NK-92 treated with Interleukin-12 subunit alpha and Interleukin-12 subunit beta, amount 100 ng/mL, for 24 hours (cell line): ENCODE measurements around the gene TMIGD3.
A peak's percentile ranks its signal among the peaks of the same experiment; 100 is the strongest.

Source experiments
- DNase-seq: peaks from one replicate; lab custom pipeline; 2025; lab: John Stamatoyannopoulos, UW

TMIGD3 gene

GRCh38 chr1:111474521-111474920 is 28.9 kb downstream of the TMIGD3 start:
- DNase-seq = no peak

- DNase-seq = no peak
These were observed 29.3 kb downstream of the TMIGD3 start for GRCh38 chr1:111474106-111474505.

GRCh38 chr1:111471538-111471937 is 31.9 kb downstream of the TMIGD3 start:
- no peak for DNase-seq

GRCh38 chr1:111471012-111471411 is 32.4 kb downstream of the TMIGD3 start:
- peak; percentile 9 for DNase-seq

- no peak for DNase-seq
These were observed 32.8 kb downstream of the TMIGD3 start for GRCh38 chr1:111470596-111470995.

- no peak for DNase-seq
These were observed 33.9 kb downstream of the TMIGD3 start for GRCh38 chr1:111469539-111469938.

- no peak for DNase-seq
These were observed 34.7 kb downstream of the TMIGD3 start for GRCh38 chr1:111468717-111469100.

GRCh38 chr1:111467865-111468716 is 35.3 kb downstream of the TMIGD3 start:
- no peak for DNase-seq

- no peak for DNase-seq
These were observed 37.0 kb downstream of the TMIGD3 start for GRCh38 chr1:111466480-111466879.

GRCh38 chr1:111465754-111466153 is 37.7 kb downstream of the TMIGD3 start:
- DNase-seq = no peak

GRCh38 chr1:111463029-111463683 is 40.3 kb downstream of the TMIGD3 start:
- no peak for DNase-seq

- DNase-seq = no peak
These were observed 40.9 kb downstream of the TMIGD3 start for GRCh38 chr1:111462370-111463028.

GRCh38 chr1:111461765-111462164 is 41.7 kb downstream of the TMIGD3 start:
- no peak for DNase-seq

GRCh38 chr1:111455642-111456031 is 47.8 kb downstream of the TMIGD3 start:
- no peak for DNase-seq

- DNase-seq = no peak
These were observed 48.4 kb downstream of the TMIGD3 start for GRCh38 chr1:111454859-111455641.

- no peak for DNase-seq
These were observed 49.7 kb downstream of the TMIGD3 start for GRCh38 chr1:111453706-111454105.

GRCh38 chr1:111452581-111452980 is 50.9 kb downstream of the TMIGD3 start:
- DNase-seq = no peak

GRCh38 chr1:111450185-111450584 is 53.2 kb downstream of the TMIGD3 start:
- DNase-seq = no peak

- no peak for DNase-seq
These were observed 53.8 kb downstream of the TMIGD3 start for GRCh38 chr1:111449703-111450017.

- DNase-seq = peak; percentile 90
These were observed 54.3 kb downstream of the TMIGD3 start, which contains the start of the genes ATP5PB and WDR77 for GRCh38 chr1:111448918-111449702. Gene ATP5PB (plus strand): TSS chr1:111449464. CDS start chr1:111449542, 78 bp downstream. Gene WDR77 (minus strand): TSS chr1:111449256. CDS start chr1:111449169, 87 bp downstream.

GRCh38 chr1:111448482-111448917 is 54.9 kb downstream of the TMIGD3 start:
- DNase-seq = peak; percentile 29
